Testis (tissue), 3 donors: ENCODE data around the gene C18orf32. TPM values are rescaled to one million over a fixed set of nuclear protein-coding genes. Genes with fewer than 3 reads are reported as not detected.

Experiments
- DNase-seq: peaks from one replicate; pipeline ENCODE4 v3.0.0-alpha.2; 2019
- H3K27ac ChIP-seq, 2 donors: fragments of 200-600 bp; sonication (generic); one replicate each; pipeline ENCODE4 v1.5.1; 2019
- H3K27me3 ChIP-seq: fragments of 200-600 bp; sonication (generic); one replicate; pipeline ENCODE4 v1.5.1; 2019
- H3K36me3 ChIP-seq: fragments of 200-600 bp; sonication (generic); one replicate; pipeline ENCODE4 v1.5.1; 2017; ENCODE audit warnings: low read depth; ENCODE audit errors: missing control alignments
- H3K4me1 ChIP-seq: fragments of 200-600 bp; sonication (generic); one replicate; pipeline ENCODE4 v1.5.1; 2019
- H3K4me3 ChIP-seq, 2 donors: fragments of 200-600 bp; sonication (generic); one replicate each; pipeline ENCODE4 v1.5.1; 2017 to 2019
- H3K9me3 ChIP-seq: fragments of 200-600 bp; sonication (generic); one replicate; pipeline ENCODE4 v1.5.1; 2017
- POLR2A ChIP-seq: fragments of 450-650 bp; IDR thresholded peaks from one replicate; pipeline ENCODE4 v1.6.1; 2017; ENCODE audit warnings: antibody characterized with exemption, mild to moderate bottlenecking, moderate library complexity
- WGBS, 2 donors: methylation state at CpG; one replicate each; pipeline ENCODE4 v1.1.5; 2018; 5-methylcytosine and 5-hydroxymethylcytosine counted together
- intact Hi-C: fragments of 100-400 bp; cut with DNase I; formaldehyde crosslinking; loops from one replicate; pipeline ENCODE4 v1.15.1; 2023; ENCODE audit warnings: low total_unique reads
- polyA plus RNA-seq: library from polyadenylated mRNA; stranded (reverse); fragments of 350-450 nt; fragmentation: Illumina TruSeq; extraction: RNeasy Lipid Tissue Mini Kit (QIAGEN cat#74804); gene quantifications from one replicate; pipeline ENCODE4 v1.2.3, GENCODE V29; 2014; ENCODE audit warnings: low read depth, low replicate concordance; ENCODE audit not compliant: insufficient read depth
- total RNA-seq, 2 donors: library from RNA; depleted of rRNA; stranded (reverse); fragments of >200 nt; gene quantifications; one replicate each; pipeline ENCODE4 v1.2.3, GENCODE V29; 2016
- TF ChIP-seq, protein P1 (sequence below), 3 experiments: fragments of 450-650 bp in 2 of 3; fragments of 200-600 bp in 1 of 3; sonication (generic) in 1 of 3; IDR thresholded peaks; one replicate each; pipeline ENCODE4 v1.5.1; 2016 to 2019; ENCODE audit warnings: antibody characterized with exemption in 3 of 3, mild to moderate bottlenecking in 2 of 3, moderate library complexity in 1 of 3

C18orf32 gene
- total and polyA plus RNA-seq, 3 donors from 2014 or later, result 51.0 to 80.9 (median 60.6) TPM

GRCh38 chr18:49521216-49521835, 34.3 kb upstream of the C18orf32 start:
- Histone ChIP-seq H3K9me3 (no peaks in the 10 kb centered on the region), H3K4me1 (no peaks in the 10 kb centered on the region), H3K4me3 (no peak overlapping the region), H3K27me3 (no peaks in the 10 kb centered on the region), H3K36me3 (no peaks in the 10 kb centered on the region), H3K27ac (no peak overlapping the region)
- TF ChIP-seq POLR2A, result no peak
- TF ChIP-seq, protein P1, sequence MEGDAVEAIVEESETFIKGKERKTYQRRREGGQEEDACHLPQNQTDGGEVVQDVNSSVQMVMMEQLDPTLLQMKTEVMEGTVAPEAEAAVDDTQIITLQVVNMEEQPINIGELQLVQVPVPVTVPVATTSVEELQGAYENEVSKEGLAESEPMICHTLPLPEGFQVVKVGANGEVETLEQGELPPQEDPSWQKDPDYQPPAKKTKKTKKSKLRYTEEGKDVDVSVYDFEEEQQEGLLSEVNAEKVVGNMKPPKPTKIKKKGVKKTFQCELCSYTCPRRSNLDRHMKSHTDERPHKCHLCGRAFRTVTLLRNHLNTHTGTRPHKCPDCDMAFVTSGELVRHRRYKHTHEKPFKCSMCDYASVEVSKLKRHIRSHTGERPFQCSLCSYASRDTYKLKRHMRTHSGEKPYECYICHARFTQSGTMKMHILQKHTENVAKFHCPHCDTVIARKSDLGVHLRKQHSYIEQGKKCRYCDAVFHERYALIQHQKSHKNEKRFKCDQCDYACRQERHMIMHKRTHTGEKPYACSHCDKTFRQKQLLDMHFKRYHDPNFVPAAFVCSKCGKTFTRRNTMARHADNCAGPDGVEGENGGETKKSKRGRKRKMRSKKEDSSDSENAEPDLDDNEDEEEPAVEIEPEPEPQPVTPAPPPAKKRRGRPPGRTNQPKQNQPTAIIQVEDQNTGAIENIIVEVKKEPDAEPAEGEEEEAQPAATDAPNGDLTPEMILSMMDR (IDR thresholded peaks at IDR 0.05), result no peak
- no peak for DNase-seq
- WGBS, 2 donors, result 83 to 84% methylated on average over 7 of the region's 7 CpGs
- intact Hi-C loops, result no loop called here

DNA sequence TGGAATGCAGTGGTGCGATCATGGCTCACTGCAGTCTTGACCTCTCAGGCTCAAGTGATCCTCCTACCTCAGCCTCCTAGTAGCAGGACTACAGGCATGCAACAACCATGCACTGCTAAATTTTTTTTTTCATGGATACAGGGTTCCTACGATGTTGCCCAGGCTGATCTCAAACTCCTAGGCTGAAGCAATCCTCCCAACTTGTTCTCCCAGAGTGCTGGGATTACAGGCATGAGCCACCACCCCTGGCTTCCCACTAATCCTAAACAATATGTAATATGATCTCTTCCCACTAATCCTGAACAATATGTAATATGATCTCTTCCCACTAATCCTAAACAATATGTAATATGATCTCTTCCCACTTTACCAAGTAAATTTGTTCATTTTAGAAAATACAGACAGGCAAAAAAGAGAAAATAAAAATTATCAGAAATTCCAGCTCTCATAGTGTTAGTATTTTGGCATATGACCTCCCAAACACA, 33.7 kb upstream of the C18orf32 start:
- no peak for DNase-seq
- 79 to 84% methylated on average over 2 of the region's 2 CpGs for WGBS, 2 donors
- Histone ChIP-seq H3K4me1 (no peaks in the 10 kb centered on the region), H3K9me3 (no peaks in the 10 kb centered on the region), H3K27me3 (no peaks in the 10 kb centered on the region), H3K36me3 (no peaks in the 10 kb centered on the region), H3K4me3 (no peak overlapping the region), H3K27ac (no peak overlapping the region)
- intact Hi-C loops, result no loop called here
- TF ChIP-seq, protein P1 (IDR thresholded peaks at IDR 0.05), result no peak
- TF ChIP-seq POLR2A, result no peak

GRCh38 chr18:49519101-49519971, 32.3 kb upstream of the C18orf32 start:
- Histone ChIP-seq H3K9me3 (no peaks in the 10 kb centered on the region), H3K36me3 (no peaks in the 10 kb centered on the region), H3K27ac (no peak overlapping the region), H3K27me3 (no peaks in the 10 kb centered on the region), H3K4me1 (no peaks in the 10 kb centered on the region), H3K4me3 (no peak overlapping the region)
- DNase-seq, result no peak
- WGBS, 2 donors, result 80 to 81% methylated on average over 10 of the region's 10 CpGs
- TF ChIP-seq POLR2A, result no peak
- TF ChIP-seq, protein P1 (IDR thresholded peaks at IDR 0.05), result no peak
- intact Hi-C loops, result no loop called here

DNA sequence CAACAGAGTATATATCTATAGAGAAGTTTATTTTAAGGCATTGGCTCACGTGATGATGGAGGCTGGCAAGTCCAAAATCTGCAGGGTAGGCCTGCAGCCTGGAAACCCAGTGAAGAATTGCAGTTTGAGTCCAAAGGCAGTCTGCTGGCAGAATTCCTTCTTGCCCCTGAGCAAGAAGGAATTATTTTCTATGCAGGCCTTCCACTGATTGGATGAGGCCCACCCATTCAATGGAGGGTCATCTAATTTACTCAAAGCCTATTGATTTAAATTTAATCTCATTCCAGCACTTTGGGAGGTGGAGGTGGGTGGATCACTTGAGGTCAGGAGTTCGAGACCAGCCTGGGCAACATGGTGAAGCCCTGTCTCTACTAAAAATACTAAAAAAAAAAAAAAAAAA, 30.4 kb upstream of the C18orf32 start:
- Histone ChIP-seq H3K36me3 (no peaks in the 10 kb centered on the region), H3K4me1 (no peaks in the 10 kb centered on the region), H3K27ac (no peak overlapping the region), H3K4me3 (no peak overlapping the region), H3K9me3 (no peaks in the 10 kb centered on the region), H3K27me3 (no peaks in the 10 kb centered on the region)
- 81 to 93% methylated on average over 2 of the region's 2 CpGs for WGBS, 2 donors
- no peak for DNase-seq
- TF ChIP-seq POLR2A, result no peak
- TF ChIP-seq, protein P1 (IDR thresholded peaks at IDR 0.05), result no peak
- intact Hi-C loops, result no loop called here
